Activated T-cell treated with anti-CD3 and anti-CD28 coated beads, Interleukin-2, amount 50 U/mL, for 4 hours (primary cell): Measurements from ENCODE around the gene PDE4B. TPM values are rescaled to one million over a fixed set of nuclear protein-coding genes. Genes with fewer than 3 reads are reported as not detected.
"Not testable (repeated sequence)": the region's sequence is repeated elsewhere in the genome, so short reads cannot be mapped to it uniquely, and the experiment has no call there.

Experiments
- ATAC-seq, 2 donors: fragments of 200-7000 bp; cut with Tn5 transposase; one replicate each; pipeline ENCODE4 v1.10.0; 2021
- DNase-seq: peaks from one replicate; pipeline ENCODE4 v3.0.0-alpha.2; 2020
- H3K27me3 Mint-ChIP-seq: one replicate; pipeline ENCODE4 v1.8.0; 2021; ENCODE audit warnings: low read depth, mixed read lengths
- H3K36me3 Mint-ChIP-seq: one replicate; pipeline ENCODE4 v1.8.0; 2022; ENCODE audit warnings: mixed read lengths; ENCODE audit not compliant: insufficient read depth
- H3K4me1 Mint-ChIP-seq: one replicate; pipeline ENCODE4 v1.8.0; 2021; ENCODE audit warnings: low read depth, mixed read lengths
- H3K4me3 Mint-ChIP-seq: one replicate; pipeline ENCODE4 v1.8.0; 2021; ENCODE audit warnings: mild to moderate bottlenecking, moderate library complexity, mixed read lengths
- H3K9me3 Mint-ChIP-seq: one replicate; pipeline ENCODE4 v1.8.0; 2021; ENCODE audit warnings: mixed read lengths
- total RNA-seq, 3 donors: library from RNA; stranded (reverse); gene quantifications; one replicate each; pipeline ENCODE4 v1.2.1, GENCODE V29; 2021

PDE4B gene
- total RNA-seq, 3 donors from 2014 or later = 18.8 to 31.5 (median 20.8) TPM

- Mint-ChIP-seq H3K36me3 (no peaks in the 10 kb centered on the region), H3K4me1 (peaks cover 2% of the 10 kb centered on the region), H3K27me3 (peaks cover 20% of the 10 kb centered on the region), H3K9me3 (no peaks in the 10 kb centered on the region), H3K4me3 (no peak overlapping the region)
- DNase-seq (no peak), ATAC-seq (no peak)
Observed at GRCh38 chr1:65826782-65827181, 34.1 kb downstream of the PDE4B start.

GRCh38 chr1:65827346-65827745 is 34.7 kb downstream of the PDE4B start:
- H3K4me1 Mint-ChIP-seq = peaks cover 2% of the 10 kb centered on the region
- no peaks in the 10 kb centered on the region for H3K36me3 Mint-ChIP-seq
- H3K27me3 Mint-ChIP-seq = peaks cover 20% of the 10 kb centered on the region
- H3K4me3 Mint-ChIP-seq = no peak overlapping the region
- no peaks in the 10 kb centered on the region for H3K9me3 Mint-ChIP-seq
- no peak for DNase-seq
- no peak for ATAC-seq

- Mint-ChIP-seq H3K4me3 (no peak overlapping the region), H3K9me3 (no peaks in the 10 kb centered on the region), H3K36me3 (no peaks in the 10 kb centered on the region), H3K27me3 (peaks cover 13% of the 10 kb centered on the region), H3K4me1 (peaks cover 2% of the 10 kb centered on the region)
- peak; percentile 53 to 69 for ATAC-seq
- no peak for DNase-seq
Observed at GRCh38 chr1:65830306-65830705, 37.6 kb downstream of the PDE4B start.

DNA sequence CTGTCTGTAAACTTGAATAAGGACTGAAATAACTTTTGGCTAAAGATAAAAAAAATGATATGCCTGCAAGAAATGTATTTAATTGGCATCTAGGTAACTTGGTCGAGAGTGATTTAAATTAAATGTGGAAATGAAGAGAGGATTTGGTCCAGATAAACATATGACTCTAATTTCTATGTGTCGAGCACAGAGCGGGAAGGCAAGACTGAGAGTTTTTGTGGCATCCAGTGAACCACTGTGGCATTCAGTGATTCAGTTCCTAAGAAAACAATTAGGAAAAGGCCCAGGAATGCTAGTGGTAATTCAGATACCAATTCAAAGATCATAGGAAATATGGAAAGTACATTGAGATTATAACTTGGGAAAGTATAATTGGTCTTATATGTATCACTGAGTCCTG is 39.6 kb downstream of the PDE4B start:
- Mint-ChIP-seq H3K9me3 (no peaks in the 10 kb centered on the region), H3K4me1 (peaks cover 2% of the 10 kb centered on the region), H3K36me3 (no peaks in the 10 kb centered on the region), H3K4me3 (no peak overlapping the region), H3K27me3 (peaks cover 5% of the 10 kb centered on the region)
- ATAC-seq (no peak), DNase-seq (no peak)

- no peak for DNase-seq
- H3K9me3 Mint-ChIP-seq = no peaks in the 10 kb centered on the region
- no peaks in the 10 kb centered on the region for H3K36me3 Mint-ChIP-seq
- ATAC-seq = no peak
- peaks cover 2% of the 10 kb centered on the region for H3K27me3 Mint-ChIP-seq
- no peaks in the 10 kb centered on the region for H3K4me1 Mint-ChIP-seq
- no peak overlapping the region for H3K4me3 Mint-ChIP-seq
Observed at GRCh38 chr1:65836686-65837085, 44.0 kb downstream of the PDE4B start.

DNA sequence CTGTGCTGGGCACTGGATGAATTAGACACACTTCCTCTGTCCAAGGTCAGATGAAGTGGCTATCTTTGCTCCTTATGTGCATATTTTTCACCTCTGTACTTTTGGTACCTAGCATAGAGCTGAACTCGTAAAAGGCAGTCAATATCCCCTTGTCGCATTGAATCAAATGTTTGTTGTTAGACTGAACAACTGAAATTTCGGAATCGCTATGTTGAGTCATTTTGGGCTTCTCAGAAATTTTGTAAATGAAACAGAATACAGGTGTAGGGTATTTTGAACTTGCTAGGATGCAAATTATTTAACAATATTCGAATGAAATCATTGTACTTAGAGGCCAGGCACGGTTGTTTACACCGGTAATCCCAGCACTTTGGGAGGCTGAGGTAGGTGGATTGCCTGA is 48.0 kb downstream of the PDE4B start:
- no peak for ATAC-seq
- DNase-seq = no peak
- H3K4me1 Mint-ChIP-seq = no peaks in the 10 kb centered on the region
- H3K27me3 Mint-ChIP-seq = peaks cover 2% of the 10 kb centered on the region
- no peak overlapping the region for H3K4me3 Mint-ChIP-seq
- H3K36me3 Mint-ChIP-seq = no peaks in the 10 kb centered on the region
- H3K9me3 Mint-ChIP-seq = no peaks in the 10 kb centered on the region

DNA sequence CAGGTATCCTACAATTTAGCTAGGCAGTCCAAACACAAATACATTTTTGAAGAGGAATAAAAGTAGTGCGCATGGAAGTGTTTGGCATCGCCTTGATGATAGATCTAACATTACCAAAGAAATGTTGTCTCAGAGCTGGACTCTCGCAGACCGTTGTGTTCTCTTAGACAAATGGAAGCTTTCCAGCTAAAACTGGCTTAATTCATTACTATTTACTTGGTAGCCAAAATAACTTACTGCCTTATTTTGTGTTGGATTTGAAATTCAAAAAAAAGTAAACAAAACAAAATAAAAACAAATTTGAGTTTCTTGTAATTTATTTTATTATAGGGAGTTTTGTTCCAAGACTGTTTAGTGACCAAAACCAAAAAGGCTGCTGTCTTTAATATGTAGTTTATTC is 51.6 kb downstream of the PDE4B start:
- H3K4me3 Mint-ChIP-seq = no peak overlapping the region
- peaks cover 5% of the 10 kb centered on the region for H3K27me3 Mint-ChIP-seq
- H3K9me3 Mint-ChIP-seq = peaks cover 3% of the 10 kb centered on the region
- ATAC-seq (no peak), DNase-seq (no peak)
- H3K4me1 Mint-ChIP-seq = no peaks in the 10 kb centered on the region
- no peaks in the 10 kb centered on the region for H3K36me3 Mint-ChIP-seq

- Mint-ChIP-seq H3K9me3 (peaks cover 3% of the 10 kb centered on the region), H3K4me3 (no peak overlapping the region), H3K4me1 (no peaks in the 10 kb centered on the region), H3K27me3 (peaks cover 3% of the 10 kb centered on the region), H3K36me3 (no peaks in the 10 kb centered on the region)
- no peak for ATAC-seq
- DNase-seq = no peak
Observed at GRCh38 chr1:65844821-65845534, 52.3 kb downstream of the PDE4B start.

DNA sequence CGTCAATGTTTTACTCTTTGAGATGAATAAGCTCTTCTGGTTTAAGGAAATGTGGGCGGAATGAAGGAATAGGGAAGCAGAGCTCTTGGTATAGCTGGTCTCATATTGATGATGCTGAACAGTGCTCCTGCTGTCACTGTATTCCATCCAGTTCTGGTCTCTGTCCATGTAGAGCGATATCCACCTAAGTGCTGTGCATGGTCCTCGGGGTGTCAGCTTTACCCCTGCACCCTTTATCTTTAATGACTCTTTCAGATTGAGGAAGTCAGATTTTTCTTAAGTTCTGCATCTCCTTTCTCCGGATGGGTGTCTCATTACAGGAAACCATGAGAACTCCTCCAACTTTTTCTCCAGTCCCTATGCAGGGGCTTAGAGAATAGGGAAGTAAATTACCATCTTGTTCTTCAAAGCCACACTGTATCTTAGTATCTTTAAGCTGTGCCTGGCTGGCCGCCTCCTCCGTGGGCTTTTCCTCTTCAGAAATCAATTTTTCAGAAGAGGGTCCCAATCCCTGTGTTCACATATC is 52.9 kb downstream of the PDE4B start:
- no peaks in the 10 kb centered on the region for H3K4me1 Mint-ChIP-seq
- DNase-seq (no peak), ATAC-seq (no peak)
- H3K9me3 Mint-ChIP-seq = peaks cover 6% of the 10 kb centered on the region
- H3K27me3 Mint-ChIP-seq = peaks cover 3% of the 10 kb centered on the region
- no peak overlapping the region for H3K4me3 Mint-ChIP-seq
- no peaks in the 10 kb centered on the region for H3K36me3 Mint-ChIP-seq

- DNase-seq (no peak), ATAC-seq (no peak)
- Mint-ChIP-seq H3K27me3 (peaks cover 3% of the 10 kb centered on the region), H3K4me3 (no peak overlapping the region), H3K4me1 (no peaks in the 10 kb centered on the region), H3K9me3 (peaks cover 6% of the 10 kb centered on the region), H3K36me3 (no peaks in the 10 kb centered on the region)
Observed at GRCh38 chr1:65846866-65847265, 54.2 kb downstream of the PDE4B start.

- no peak overlapping the region for H3K4me3 Mint-ChIP-seq
- peaks cover 6% of the 10 kb centered on the region for H3K9me3 Mint-ChIP-seq
- ATAC-seq (no peak), DNase-seq (no peak)
- H3K4me1 Mint-ChIP-seq = no peaks in the 10 kb centered on the region
- H3K27me3 Mint-ChIP-seq = peaks cover 3% of the 10 kb centered on the region
- H3K36me3 Mint-ChIP-seq = no peaks in the 10 kb centered on the region
Observed at GRCh38 chr1:65850281-65850680, 57.6 kb downstream of the PDE4B start.

- H3K36me3 Mint-ChIP-seq, H3K9me3 Mint-ChIP-seq, H3K27me3 Mint-ChIP-seq, ATAC-seq, DNase-seq, H3K4me3 Mint-ChIP-seq, H3K4me1 Mint-ChIP-seq: not testable (repeated sequence)
Observed at GRCh38 chr1:65856591-65856990, 63.9 kb downstream of the PDE4B start.

GRCh38 chr1:65866439-65866838 is 73.7 kb downstream of the PDE4B start:
- peak in 1 of 2 donors; percentile 56 for ATAC-seq
- Mint-ChIP-seq H3K4me3 (no peak overlapping the region), H3K27me3 (peaks cover 10% of the 10 kb centered on the region), H3K9me3 (peaks cover 9% of the 10 kb centered on the region), H3K36me3 (no peaks in the 10 kb centered on the region), H3K4me1 (no peaks in the 10 kb centered on the region)
- DNase-seq = no peak

GRCh38 chr1:65872301-65872700 is 79.6 kb downstream of the PDE4B start:
- DNase-seq (no peak), ATAC-seq (no peak)
- Mint-ChIP-seq H3K4me3 (no peak overlapping the region), H3K36me3 (no peaks in the 10 kb centered on the region), H3K9me3 (no peaks in the 10 kb centered on the region), H3K27me3 (no peaks in the 10 kb centered on the region), H3K4me1 (no peaks in the 10 kb centered on the region)

DNA sequence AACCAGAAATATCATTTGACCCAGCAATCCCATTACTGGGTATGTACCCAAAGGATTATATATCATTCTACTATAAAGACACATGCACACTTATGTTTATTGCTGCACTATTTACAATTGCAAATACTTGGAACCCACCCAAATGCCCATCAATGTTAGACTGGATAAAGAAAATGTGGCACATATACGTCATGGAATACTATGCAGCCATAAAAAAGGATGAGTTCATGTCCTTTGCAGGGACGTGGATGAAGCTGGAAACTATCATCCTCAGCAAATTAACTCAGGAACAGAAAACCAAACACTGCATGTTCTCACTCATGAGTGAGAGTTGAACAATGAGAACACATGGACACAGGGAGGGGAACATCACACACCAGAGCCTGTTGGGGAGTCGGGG is 85.6 kb downstream of the PDE4B start:
- not testable (repeated sequence) for H3K4me3 Mint-ChIP-seq, H3K4me1 Mint-ChIP-seq, H3K36me3 Mint-ChIP-seq, DNase-seq, H3K9me3 Mint-ChIP-seq, H3K27me3 Mint-ChIP-seq, ATAC-seq
